OCI-M1 (cell line): ENCODE measurements around the gene C4orf51.
"Not testable (repeated sequence)": the region's sequence is repeated elsewhere in the genome, so short reads cannot be mapped to it uniquely, and the experiment has no call there.

ENCODE experiments used
- DNase-seq: peaks from one replicate; lab custom pipeline; 2025; lab: John Stamatoyannopoulos, UW

The C4orf51 gene

DNA sequence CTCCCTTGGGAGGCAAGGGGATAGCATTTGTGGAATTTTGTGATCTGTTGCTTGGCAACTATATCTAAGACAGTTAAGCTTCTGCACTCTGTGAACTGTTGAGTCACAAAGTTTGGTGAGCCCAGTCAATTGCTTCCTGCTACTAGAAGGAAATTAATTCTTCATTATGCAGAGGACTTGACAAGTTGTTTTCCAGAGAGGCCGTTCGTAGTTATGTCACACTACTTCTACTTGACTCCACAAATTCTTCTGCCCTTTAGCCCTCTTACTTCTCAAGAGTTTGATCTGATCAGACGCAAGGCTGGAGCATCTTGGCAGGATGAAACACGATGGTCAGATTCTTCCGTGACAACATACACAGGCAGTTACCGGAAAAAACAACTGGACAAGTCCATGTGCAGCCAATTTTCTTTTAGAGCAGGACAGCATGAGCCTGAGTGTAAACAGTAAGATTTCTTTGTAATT lies at the start of gene C4orf51:
C4orf51 (plus strand) TSS at position 156 of the 465 bp plus-strand sequence; CDS start at position 214, 58 bp downstream.
- DNase-seq: no peak

DNA sequence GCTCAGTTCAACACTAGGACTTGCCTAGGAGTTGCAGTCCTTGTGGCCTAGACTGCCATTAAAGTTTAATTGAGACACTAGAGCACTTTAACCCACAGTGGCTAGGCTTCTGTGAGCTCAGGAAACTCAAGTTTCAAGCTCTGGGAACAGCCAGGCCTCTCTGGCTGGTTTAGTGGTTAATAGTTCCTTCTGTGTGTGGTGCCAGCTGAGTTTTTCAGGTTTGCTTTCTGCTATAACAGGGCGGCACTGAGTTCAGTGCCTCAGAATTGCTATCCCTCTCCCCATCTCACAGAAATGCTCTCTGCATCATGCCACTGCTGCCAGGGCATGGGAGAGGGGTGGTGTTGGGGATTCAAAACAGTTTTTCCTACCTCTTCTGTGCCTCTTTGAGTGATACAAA lies 44.8 kb upstream of the C4orf51 start:
- DNase-seq: no peak

DNA sequence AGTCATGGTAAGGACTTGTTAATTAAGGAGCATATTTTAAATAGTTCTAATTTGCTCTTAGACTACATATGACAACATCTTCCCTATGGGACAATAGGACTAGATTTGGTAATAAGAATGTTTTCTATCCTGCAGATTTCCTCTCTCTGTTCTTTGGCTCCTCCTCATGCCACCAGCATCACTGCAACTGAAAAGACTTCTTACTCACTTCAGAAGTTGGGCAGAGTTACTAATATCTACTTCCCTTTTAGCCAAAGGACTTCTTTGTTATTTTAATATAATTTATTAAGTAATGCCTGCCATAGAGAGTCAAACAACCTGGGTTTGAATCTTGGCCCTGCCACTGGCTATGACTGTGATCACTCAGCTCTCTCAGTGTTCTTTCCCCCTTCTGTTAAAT lies 44.3 kb upstream of the C4orf51 start:
- no peak for DNase-seq

DNA sequence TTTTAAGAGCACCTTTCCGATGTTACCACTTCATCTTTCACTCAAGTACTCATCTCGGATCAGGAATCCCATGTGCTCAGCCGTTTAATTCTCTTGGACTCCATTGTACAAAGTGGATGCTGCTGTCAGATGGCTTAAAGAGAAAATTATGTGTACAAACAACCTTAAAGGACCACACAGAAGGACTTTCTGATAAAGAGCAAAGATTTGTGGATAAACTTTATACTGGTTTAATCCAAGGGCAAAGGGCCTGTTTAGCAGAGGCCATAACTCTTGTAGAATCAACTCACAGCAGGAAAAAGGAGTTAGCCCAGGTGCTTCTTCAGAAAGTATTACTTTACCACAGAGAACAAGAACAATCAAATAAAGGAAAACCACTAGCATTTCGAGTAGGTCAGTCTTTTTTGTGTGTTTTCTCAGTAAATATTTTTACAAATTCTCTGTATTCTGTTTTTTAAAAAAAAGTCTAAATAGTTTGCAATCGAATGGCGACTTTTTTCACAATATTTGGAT lies 40.7 kb upstream of the C4orf51 start:
- DNase-seq: no peak

GRCh38 chr4:145640236-145640635 lies 39.7 kb upstream of the C4orf51 start:
- DNase-seq: not testable (repeated sequence)

- no peak for DNase-seq
Observed at GRCh38 chr4:145643295-145643694, 36.7 kb upstream of the C4orf51 start.

DNA sequence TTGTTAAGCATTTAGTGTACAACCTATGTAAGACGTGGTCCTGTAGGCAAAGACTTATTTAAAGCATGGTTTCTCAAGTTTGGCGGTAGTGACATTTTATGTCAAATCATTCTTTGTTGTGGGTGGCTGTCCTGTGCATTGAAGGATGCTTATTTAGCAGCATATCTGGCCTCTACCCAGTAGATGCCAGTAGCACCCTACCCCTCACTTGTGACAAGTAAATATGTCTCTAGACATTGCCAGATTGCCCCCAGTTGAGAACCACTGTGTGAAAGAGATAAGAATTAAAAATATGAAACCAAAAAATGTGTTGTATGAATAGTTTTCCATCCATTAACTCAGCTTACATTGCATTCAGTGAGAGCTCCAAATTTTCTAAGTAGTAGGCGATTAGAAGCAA lies 35.2 kb upstream of the C4orf51 start:
- DNase-seq: peak; percentile 18

DNA sequence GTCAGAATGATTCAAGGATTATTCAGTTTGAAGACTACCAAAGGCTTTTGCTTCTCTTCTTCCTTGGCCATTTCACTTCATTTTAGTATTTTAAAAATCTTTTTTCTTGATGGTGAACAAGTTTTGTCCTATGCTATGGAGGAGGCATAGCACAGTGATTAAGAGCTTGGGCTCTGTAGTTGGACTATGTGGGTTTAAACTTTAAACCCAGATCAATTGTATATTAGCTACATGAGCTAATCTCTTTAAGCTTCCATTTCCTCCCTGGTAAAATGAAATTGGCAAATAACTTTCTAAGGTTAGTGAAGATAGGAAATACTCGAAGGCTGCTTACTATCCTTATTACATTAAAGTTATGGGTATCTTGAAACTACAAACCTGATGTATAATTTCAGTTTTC lies 23.8 kb upstream of the C4orf51 start:
- DNase-seq: no peak

DNA sequence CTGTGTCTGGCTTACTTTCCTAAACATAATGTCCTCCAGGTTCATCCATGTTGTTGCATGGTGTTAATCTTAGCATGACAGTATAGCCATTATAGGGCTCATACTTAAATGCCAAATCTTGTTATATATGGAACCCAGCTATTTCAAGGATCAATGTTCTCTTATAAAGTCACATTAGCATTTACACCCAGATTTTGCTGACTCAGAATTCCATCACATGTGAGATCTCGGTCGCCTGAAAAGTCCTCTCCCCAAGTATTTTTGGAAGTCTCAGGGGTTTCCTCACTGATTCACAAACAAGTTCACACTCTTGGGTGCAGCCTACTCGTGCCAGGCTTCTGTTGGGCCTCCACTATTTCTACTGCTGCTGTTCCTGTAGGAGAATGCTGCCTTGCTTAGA lies 19.9 kb upstream of the C4orf51 start:
- DNase-seq: no peak

DNA sequence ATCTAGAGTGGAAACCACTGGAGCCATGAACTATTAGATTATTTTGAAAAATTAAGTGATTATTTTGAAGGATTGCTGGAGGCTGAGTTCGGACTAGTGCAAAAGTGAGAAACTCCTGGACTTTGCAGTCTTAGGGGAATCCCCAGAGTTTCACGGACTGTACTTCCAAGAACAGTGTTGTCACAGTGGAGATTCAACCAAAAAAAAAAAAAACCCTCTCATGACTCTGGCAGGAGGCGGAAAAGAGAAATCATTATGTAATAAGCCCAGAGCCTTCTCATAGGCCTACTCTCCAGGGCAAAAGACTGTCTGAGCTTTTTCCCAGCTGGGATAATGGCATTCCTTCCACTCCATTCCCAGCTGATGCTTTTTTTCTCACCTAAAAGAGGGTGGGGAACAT lies 16.8 kb upstream of the C4orf51 start:
- DNase-seq: no peak

GRCh38 chr4:145665773-145666172 lies 14.2 kb upstream of the C4orf51 start:
- DNase-seq: no peak

DNA sequence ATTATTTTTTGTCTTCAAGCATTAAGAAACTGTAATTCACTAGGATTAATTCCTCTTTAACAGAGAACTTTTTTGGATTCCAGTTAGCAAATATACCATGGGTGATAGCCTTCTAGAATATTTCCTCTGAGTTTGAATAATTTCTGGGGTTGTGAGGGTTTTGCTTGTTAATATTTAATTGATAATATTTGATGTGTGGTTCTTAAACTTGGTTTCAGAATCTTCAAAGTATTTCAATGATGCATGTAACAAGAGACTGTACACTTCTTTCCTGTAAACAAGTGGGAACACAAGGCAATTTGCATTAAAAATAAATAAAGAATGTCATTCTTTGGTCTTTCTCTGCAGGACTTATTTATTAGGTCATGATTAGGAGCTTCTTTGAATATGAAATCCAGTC lies 9.5 kb upstream of the C4orf51 start:
- no peak for DNase-seq

- peak; percentile 24 for DNase-seq
Observed at GRCh38 chr4:145679520-145679919, 426 bp upstream of the C4orf51 start.

GRCh38 chr4:145680902-145681301 lies 956 bp downstream of the C4orf51 start:
- no peak for DNase-seq

- DNase-seq: no peak
Observed at GRCh38 chr4:145681518-145681917, 1.6 kb downstream of the C4orf51 start.

GRCh38 chr4:145681956-145682355 lies 2.0 kb downstream of the C4orf51 start:
- DNase-seq: no peak

GRCh38 chr4:145686991-145687390 lies 7.0 kb downstream of the C4orf51 start:
- DNase-seq: no peak

GRCh38 chr4:145690610-145691009 lies 10.7 kb downstream of the C4orf51 start:
- DNase-seq: no peak

- not testable (repeated sequence) for DNase-seq
Observed at GRCh38 chr4:145691416-145691815, 11.5 kb downstream of the C4orf51 start.

GRCh38 chr4:145694929-145695328 lies 15.0 kb downstream of the C4orf51 start:
- DNase-seq: no peak

GRCh38 chr4:145697332-145697731 lies 17.4 kb downstream of the C4orf51 start:
- no peak for DNase-seq

GRCh38 chr4:145698507-145698906 lies 18.6 kb downstream of the C4orf51 start:
- DNase-seq: no peak

DNA sequence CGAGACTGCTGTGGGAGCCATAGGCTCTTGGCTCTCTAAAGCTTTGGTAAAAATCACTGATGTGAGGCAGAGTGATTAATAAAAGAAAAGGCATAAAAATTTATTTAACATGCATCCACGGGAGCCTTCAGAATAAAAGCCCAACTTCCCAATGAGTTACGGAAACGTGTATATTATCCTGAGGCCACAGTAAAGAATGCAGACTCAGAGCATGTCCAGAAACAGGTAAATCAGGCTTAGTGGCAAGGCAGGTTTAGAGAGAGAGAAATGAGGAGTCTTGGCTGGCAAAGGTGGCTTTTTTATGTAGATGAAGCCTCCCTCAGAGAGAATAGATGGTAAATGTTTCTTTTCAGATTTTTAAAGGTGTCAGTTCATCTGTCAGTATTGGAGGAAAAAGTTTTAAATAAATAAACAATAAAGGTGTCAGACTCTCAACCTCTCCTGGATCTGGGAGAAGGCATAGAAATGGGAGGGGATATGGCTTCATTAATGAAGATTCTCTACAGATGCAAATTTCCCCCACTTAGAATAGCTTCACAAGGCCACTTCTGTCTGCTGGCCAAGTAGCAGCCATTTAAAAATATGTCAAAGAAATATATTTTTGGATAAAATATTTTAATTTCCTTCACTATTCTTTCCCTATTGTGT lies 24.0 kb downstream of the C4orf51 start:
- DNase-seq: no peak

DNA sequence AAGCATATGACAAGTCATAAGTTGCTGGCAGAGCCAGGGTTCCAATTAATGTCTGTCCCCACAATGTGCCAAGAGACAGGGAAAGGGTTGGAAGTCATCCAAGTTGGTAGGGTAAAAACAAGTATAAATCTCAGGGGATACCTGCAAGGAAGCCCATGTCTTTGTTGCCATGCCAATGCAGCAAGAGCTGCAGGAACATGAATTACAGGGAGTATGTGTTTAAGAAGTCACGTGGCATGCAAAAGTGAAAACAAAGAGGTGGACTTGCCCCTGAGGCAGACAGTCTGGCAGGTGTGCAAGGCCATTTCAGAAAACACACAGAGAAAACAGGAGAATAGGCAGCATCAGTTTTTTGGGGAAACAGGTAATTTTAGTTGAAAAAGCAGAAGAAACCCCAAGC lies 29.4 kb downstream of the C4orf51 start:
- DNase-seq: no peak
